ENCODE measurements around the gene AGAP5. TPM values are rescaled to one million over a fixed set of nuclear protein-coding genes. Genes with fewer than 3 reads are reported as not detected.

AGAP5 gene
- total RNA-seq, 1 experiment from 2014 or later, result 13.4 TPM

- no peaks in the 10 kb centered on the region for H3K79me2 ChIP-seq (ENCODE audit: low read depth)
- H3K9me2 ChIP-seq (ENCODE audit: insufficient read depth), result no peaks in the 10 kb centered on the region
- CTCF ChIA-PET, result interaction anchor here (0.6 kb wide), 1 partner anchor 17 kb away, joined by 5 read pairs; no protein-coding TSS in a partner anchor
- no peaks in the 10 kb centered on the region for H3K9me3 ChIP-seq (ENCODE audit: insufficient read depth, low read depth)
- intact Hi-C loops (cut with micrococcal nuclease; ENCODE audit: unreplicated experiment), result no loop called here
- H4K20me1 ChIP-seq (ENCODE audit: insufficient read depth), result no peaks in the 10 kb centered on the region
- no peak within 1 kb of the TSS; the same call in 1 of the 2 replicates for H2AFZ ChIP-seq
- H3K4me2 ChIP-seq, result 0 out of 2 replicates have a peak within 1 kb of the TSS, but pooled peaks have one; percentile 15
- TF ChIP-seq CTCF (conservative IDR thresholded peaks at IDR 0.05), result no peak
- TF ChIP-seq EZH2 (IDR thresholded peaks at IDR 0.05; ENCODE audit: low read depth), result no peak
- no peaks in the 10 kb centered on the region for H3F3A ChIP-seq (ENCODE audit: insufficient read depth, low read depth)
- H3K4me3 ChIP-seq, result no peak within 1 kb of the TSS
- H3K4me1 ChIP-seq (replicated peaks; ENCODE audit: insufficient read depth), result peaks cover 7% of the 10 kb centered on the region
- DNase-seq, result peak in 1 of 2 experiments; percentile 43
- H3K27me3 ChIP-seq (ENCODE audit: insufficient read depth, low read depth), result no peaks in the 10 kb centered on the region
- H3K36me3 ChIP-seq (ENCODE audit: low read depth), result no peaks in the 10 kb centered on the region
- BruUV-seq (replicated peaks), result no TSS peak
- POLR2A ChIA-PET (ENCODE audit: unreplicated experiment), result no interaction called here
- no peak within 1 kb of the TSS for H3K27ac ChIP-seq
These were observed 56.4 kb downstream of the AGAP5 start, which contains the start of gene MYOZ1 for GRCh38 chr10:73641328-73642060. Gene MYOZ1, minus strand, starts transcription at chr10:73641474. Its CDS starts 1,457 bp downstream, at chr10:73640017.

GRCh38 chr10:73639286-73639685 is 58.6 kb downstream of the AGAP5 start:
- TF ChIP-seq CTCF (conservative IDR thresholded peaks at IDR 0.05) (no peak), EZH2 (IDR thresholded peaks at IDR 0.05; ENCODE audit: low read depth) (no peak)
- H3K9me2 ChIP-seq (ENCODE audit: insufficient read depth), result no peaks in the 10 kb centered on the region
- intact Hi-C loops (cut with micrococcal nuclease; ENCODE audit: unreplicated experiment), result no loop called here
- H3K4me2 ChIP-seq, result no peak overlapping the region
- no peaks in the 10 kb centered on the region for H3K9me3 ChIP-seq (ENCODE audit: insufficient read depth, low read depth)
- no peaks in the 10 kb centered on the region for H3K27me3 ChIP-seq (ENCODE audit: insufficient read depth, low read depth)
- peaks cover 7% of the 10 kb centered on the region for H3K4me1 ChIP-seq (replicated peaks; ENCODE audit: insufficient read depth)
- H3K27ac ChIP-seq, result no peak overlapping the region
- CTCF ChIA-PET, result interaction anchor here (0.5 kb wide), 1 partner anchor 1185 kb away, joined by 6 read pairs; no protein-coding TSS in a partner anchor
- no TSS peak for BruUV-seq (replicated peaks)
- H3F3A ChIP-seq (ENCODE audit: insufficient read depth, low read depth), result no peaks in the 10 kb centered on the region
- no peak for DNase-seq
- H2AFZ ChIP-seq, result no peak overlapping the region
- POLR2A ChIA-PET (ENCODE audit: unreplicated experiment), result no interaction called here
- no peaks in the 10 kb centered on the region for H3K79me2 ChIP-seq (ENCODE audit: low read depth)
- no peak overlapping the region for H3K4me3 ChIP-seq
- no peaks in the 10 kb centered on the region for H3K36me3 ChIP-seq (ENCODE audit: low read depth)
- H4K20me1 ChIP-seq (ENCODE audit: insufficient read depth), result no peaks in the 10 kb centered on the region

GRCh38 chr10:73635781-73636180 is 62.1 kb downstream of the AGAP5 start:
- Histone ChIP-seq H3K4me3 (no peak overlapping the region), H2AFZ (no peak overlapping the region), H4K20me1 (ENCODE audit: insufficient read depth) (no peaks in the 10 kb centered on the region), H3F3A (ENCODE audit: insufficient read depth, low read depth) (peaks cover 4% of the 10 kb centered on the region), H3K79me2 (ENCODE audit: low read depth) (no peaks in the 10 kb centered on the region), H3K27ac (no peak overlapping the region), H3K4me1 (replicated peaks; ENCODE audit: insufficient read depth) (no peaks in the 10 kb centered on the region), H3K4me2 (no peak overlapping the region), H3K27me3 (ENCODE audit: insufficient read depth, low read depth) (no peaks in the 10 kb centered on the region), H3K9me2 (ENCODE audit: insufficient read depth) (no peaks in the 10 kb centered on the region), H3K9me3 (ENCODE audit: insufficient read depth, low read depth) (no peaks in the 10 kb centered on the region), H3K36me3 (ENCODE audit: low read depth) (no peaks in the 10 kb centered on the region)
- ChIA-PET CTCF (no interaction called here), POLR2A (ENCODE audit: unreplicated experiment) (no interaction called here)
- DNase-seq, result no peak
- BruUV-seq (replicated peaks), result no TSS peak
- intact Hi-C loops (cut with micrococcal nuclease; ENCODE audit: unreplicated experiment), result no loop called here
- TF ChIP-seq CTCF (conservative IDR thresholded peaks at IDR 0.05) (no peak), EZH2 (IDR thresholded peaks at IDR 0.05; ENCODE audit: low read depth) (no peak)

Measured in PC-9 (cell line).